ENCODE measurements around the gene TDRD12.

The TDRD12 gene

DNA sequence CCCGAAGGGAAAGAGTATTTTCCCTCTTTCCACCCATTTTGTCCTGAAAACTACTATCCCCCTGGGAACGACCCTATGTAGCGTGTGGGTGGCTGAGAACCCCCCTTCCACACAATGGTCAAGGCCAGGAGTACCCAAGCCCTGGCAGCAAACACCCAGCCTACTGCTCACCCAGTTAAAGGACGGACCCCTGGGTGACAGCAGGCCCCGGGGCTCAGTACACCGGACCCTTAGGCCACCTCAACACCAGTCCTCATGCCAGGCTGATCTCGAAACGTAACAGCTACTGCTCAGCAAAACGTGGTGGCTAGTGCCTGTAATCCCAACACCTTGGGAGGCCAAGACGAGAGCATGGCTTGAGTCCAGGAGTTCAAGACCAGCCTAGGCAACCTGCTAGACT is 46.0 kb upstream of the TDRD12 start:
- H2AK5ac ChIP-seq (ENCODE audit: low read length, severe bottlenecking): no peak overlapping the region
- H3K9ac ChIP-seq (ENCODE audit: low read length): peak overlapping the region; percentile 87
- DNase-seq: no peak
- no peaks in the 10 kb centered on the region for H3K36me3 ChIP-seq (ENCODE audit: control insufficient read depth in 1 of 2, insufficient read depth in 2 of 2, low read depth in 1 of 2, low read length in 2 of 2)
- peak overlapping the region; percentile 7 for H3K4me2 ChIP-seq (ENCODE audit: low read length, poor library complexity, severe bottlenecking)
- H2BK12ac ChIP-seq (ENCODE audit: low read length in 2 of 2): no peak overlapping the region
- H2BK120ac ChIP-seq (ENCODE audit: low read depth, low read length): no peak overlapping the region
- peaks cover 21 to 24% of the 10 kb centered on the region in 2 experiments for H3K27me3 ChIP-seq (ENCODE audit: control insufficient read depth in 1 of 2, insufficient read depth in 1 of 2, low read length in 2 of 2)
- H3K4ac ChIP-seq (ENCODE audit: low read depth in 1 of 2, low read length in 2 of 2): no peak overlapping the region
- no peak overlapping the region for H3K14ac ChIP-seq (ENCODE audit: low read length in 2 of 2)
- peak overlapping the region in 1 of 2 experiments; percentile 87 for H3K4me3 ChIP-seq (ENCODE audit: insufficient read depth in 1 of 2, low read depth in 1 of 2, low read length in 2 of 2)
- no peak overlapping the region for H2BK15ac ChIP-seq (ENCODE audit: low read depth, poor library complexity, severe bottlenecking)
- WGBS: 92% methylated on average over 10 of the region's 10 CpGs
- no peak overlapping the region for H3K27ac ChIP-seq (ENCODE audit: low read length, poor library complexity, severe bottlenecking)
- no peak overlapping the region for H2BK5ac ChIP-seq (ENCODE audit: low read depth, low read length, poor library complexity, severe bottlenecking)
- H3K79me1 ChIP-seq (replicated peaks; ENCODE audit: low read length, poor library complexity, severe bottlenecking): peaks cover 16% of the 10 kb centered on the region
- H2AFZ ChIP-seq (ENCODE audit: low read depth, low read length): no peak overlapping the region
- H3K4me1 ChIP-seq (ENCODE audit: control insufficient read depth, insufficient read depth, low read depth, low read length): peaks cover 33% of the 10 kb centered on the region
- no peak overlapping the region for H4K8ac ChIP-seq (ENCODE audit: low read length)
- no peak overlapping the region for H4K91ac ChIP-seq (ENCODE audit: low read length)
- H3K23ac ChIP-seq (ENCODE audit: low read length in 2 of 2): no peak overlapping the region
- H3K18ac ChIP-seq (ENCODE audit: low read depth in 1 of 2, low read length in 2 of 2): no peak overlapping the region
- no peaks in the 10 kb centered on the region for H3K9me3 ChIP-seq (ENCODE audit: control insufficient read depth, low read length)

DNA sequence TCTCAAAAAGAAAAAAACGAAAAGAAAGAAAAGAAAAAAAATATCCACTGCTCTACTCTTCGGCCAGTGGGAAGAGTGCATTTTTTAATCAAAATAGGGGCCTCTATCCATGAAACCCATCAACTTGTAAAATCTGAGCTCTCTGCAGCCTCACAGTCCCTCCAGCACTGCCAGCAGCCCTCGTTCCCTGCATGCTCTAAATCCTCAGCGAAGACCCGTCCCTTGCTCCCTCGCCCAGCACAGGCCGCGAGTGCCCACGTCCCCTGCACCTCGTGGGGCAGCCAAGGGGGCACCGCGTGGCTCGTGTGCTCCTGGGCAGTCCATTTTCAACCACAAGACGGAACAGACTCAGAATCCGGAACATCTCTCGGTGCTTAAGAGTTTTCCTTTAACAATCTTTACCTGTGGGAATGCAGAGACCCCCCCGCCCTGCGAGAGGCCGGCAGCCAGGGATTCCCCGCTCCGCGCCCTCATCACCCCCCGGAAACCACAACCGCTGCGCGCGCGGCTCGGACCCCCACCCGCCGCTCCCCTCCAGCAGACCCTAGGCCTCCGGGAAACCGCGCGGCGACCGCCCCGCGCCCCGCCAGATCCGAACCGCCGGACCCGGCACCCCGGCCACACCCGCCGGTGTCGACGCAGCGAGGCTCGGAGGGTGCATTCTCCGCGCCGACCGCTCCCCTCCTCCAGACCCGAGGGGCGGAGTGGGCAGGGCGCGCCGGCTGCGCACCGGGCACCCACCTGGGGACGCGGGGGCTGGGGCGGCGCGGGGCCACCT is 45.2 kb upstream of the TDRD12 start:
- H3K14ac ChIP-seq (ENCODE audit: low read length in 2 of 2): peak overlapping the region; percentile 64 to 86
- peak overlapping the region; percentile 87 for H3K9ac ChIP-seq (ENCODE audit: low read length)
- H3K27ac ChIP-seq (ENCODE audit: low read length, poor library complexity, severe bottlenecking): no peak overlapping the region
- H4K8ac ChIP-seq (ENCODE audit: low read length): peak overlapping the region; percentile 73
- H4K91ac ChIP-seq (ENCODE audit: low read length): no peak overlapping the region
- H2BK15ac ChIP-seq (ENCODE audit: low read depth, poor library complexity, severe bottlenecking): peak overlapping the region; percentile 82
- peaks cover 33% of the 10 kb centered on the region for H3K4me1 ChIP-seq (ENCODE audit: control insufficient read depth, insufficient read depth, low read depth, low read length)
- H2AFZ ChIP-seq (ENCODE audit: low read depth, low read length): peak overlapping the region; percentile 94
- H3K18ac ChIP-seq (ENCODE audit: low read depth in 1 of 2, low read length in 2 of 2): peak overlapping the region; percentile 77 to 98
- H2BK12ac ChIP-seq (ENCODE audit: low read length in 2 of 2): no peak overlapping the region
- H3K36me3 ChIP-seq (ENCODE audit: control insufficient read depth in 1 of 2, insufficient read depth in 2 of 2, low read depth in 1 of 2, low read length in 2 of 2): no peaks in the 10 kb centered on the region
- H3K4ac ChIP-seq (ENCODE audit: low read depth in 1 of 2, low read length in 2 of 2): peak overlapping the region in 1 of 2 experiments; percentile 81
- peak overlapping the region in 1 of 2 experiments; percentile 92 for H3K23ac ChIP-seq (ENCODE audit: low read length in 2 of 2)
- H3K9me3 ChIP-seq (ENCODE audit: control insufficient read depth, low read length): no peaks in the 10 kb centered on the region
- 4% methylated on average over 39 of the region's 67 CpGs for WGBS
- H3K27me3 ChIP-seq (ENCODE audit: control insufficient read depth in 1 of 2, insufficient read depth in 1 of 2, low read length in 2 of 2): peaks cover 23 to 28% of the 10 kb centered on the region in 2 experiments
- no peak overlapping the region for H2BK5ac ChIP-seq (ENCODE audit: low read depth, low read length, poor library complexity, severe bottlenecking)
- peaks cover 15% of the 10 kb centered on the region for H3K79me1 ChIP-seq (replicated peaks; ENCODE audit: low read length, poor library complexity, severe bottlenecking)
- no peak for DNase-seq
- H3K4me2 ChIP-seq (ENCODE audit: low read length, poor library complexity, severe bottlenecking): peak overlapping the region; percentile 89
- no peak overlapping the region for H2AK5ac ChIP-seq (ENCODE audit: low read length, severe bottlenecking)
- peak overlapping the region; percentile 81 for H2BK120ac ChIP-seq (ENCODE audit: low read depth, low read length)
- H3K4me3 ChIP-seq (ENCODE audit: insufficient read depth in 1 of 2, low read depth in 1 of 2, low read length in 2 of 2): peak overlapping the region; percentile 87 to 94

DNA sequence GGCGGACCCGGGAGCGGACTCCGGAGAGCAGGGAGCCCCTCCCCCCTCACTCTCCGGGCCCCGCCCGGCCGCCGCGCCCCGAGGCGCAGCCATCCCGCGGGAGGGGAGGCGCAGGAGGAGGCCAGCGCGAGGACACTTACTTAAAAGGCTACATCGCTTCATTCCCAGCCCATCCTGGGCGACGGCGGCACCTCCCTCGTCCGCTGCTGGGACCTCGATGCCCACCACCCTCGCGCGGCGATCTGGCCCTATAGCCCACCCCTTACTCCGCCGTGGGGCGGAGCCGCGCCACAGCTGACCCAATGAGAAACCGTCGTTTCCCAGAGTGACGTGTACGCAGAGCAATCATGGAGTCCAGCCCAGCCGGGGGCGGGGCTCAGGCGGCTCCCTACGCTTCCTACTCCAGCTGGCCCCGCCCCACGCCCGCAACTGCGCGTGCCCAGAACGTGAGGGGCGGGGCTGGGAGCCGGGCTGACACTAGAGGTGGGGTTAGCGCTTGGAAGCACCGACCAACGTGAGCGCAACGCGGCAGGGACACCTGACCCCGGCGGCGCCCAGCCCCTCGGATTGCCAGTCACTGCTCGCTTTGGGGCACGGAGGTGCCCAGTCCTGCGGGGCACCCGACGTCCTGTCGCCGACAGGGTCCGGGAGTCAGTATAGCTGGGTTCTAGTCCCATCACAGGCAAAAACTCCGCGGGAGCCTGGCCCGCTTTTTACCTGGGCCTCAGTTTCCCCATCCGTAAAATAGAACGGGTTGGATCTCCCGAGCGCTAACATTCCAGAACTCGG is 44.4 kb upstream of the TDRD12 start, which contains the start of gene ANKRD27:
Gene ANKRD27, minus strand, starts transcription at position 250 of the 789 bp plus-strand sequence. CDS start 16,165 bp downstream, outside the sequence.
- H2BK15ac ChIP-seq (ENCODE audit: low read depth, poor library complexity, severe bottlenecking): peak within 1 kb of the TSS; percentile 82
- peak within 1 kb of the TSS; percentile 98 for H2AFZ ChIP-seq (ENCODE audit: low read depth, low read length)
- peak within 1 kb of the TSS; percentile 64 for H4K91ac ChIP-seq (ENCODE audit: low read length)
- H3K23ac ChIP-seq (ENCODE audit: low read length in 2 of 2): peak within 1 kb of the TSS in 1 of 2 experiments; percentile 98
- H3K27ac ChIP-seq (ENCODE audit: low read length, poor library complexity, severe bottlenecking): peak within 1 kb of the TSS; percentile 31
- H2AK5ac ChIP-seq (ENCODE audit: low read length, severe bottlenecking): no peak within 1 kb of the TSS
- H3K4me3 ChIP-seq (ENCODE audit: insufficient read depth in 1 of 2, low read depth in 1 of 2, low read length in 2 of 2): peak within 1 kb of the TSS; percentile 87 to 94
- H3K36me3 ChIP-seq (ENCODE audit: control insufficient read depth in 1 of 2, insufficient read depth in 2 of 2, low read depth in 1 of 2, low read length in 2 of 2): no peaks in the 10 kb centered on the region
- H3K9me3 ChIP-seq (ENCODE audit: control insufficient read depth, low read length): no peaks in the 10 kb centered on the region
- peak within 1 kb of the TSS in 1 of 2 experiments; percentile 83 for H2BK12ac ChIP-seq (ENCODE audit: low read length in 2 of 2)
- H2BK120ac ChIP-seq (ENCODE audit: low read depth, low read length): peak within 1 kb of the TSS; percentile 81
- peak within 1 kb of the TSS in 1 of 2 experiments; percentile 81 for H3K4ac ChIP-seq (ENCODE audit: low read depth in 1 of 2, low read length in 2 of 2)
- peaks cover 10% of the 10 kb centered on the region for H3K79me1 ChIP-seq (replicated peaks; ENCODE audit: low read length, poor library complexity, severe bottlenecking)
- peak; percentile 98 for DNase-seq
- WGBS: under 1% methylated on average over 71 of the region's 75 CpGs
- H3K27me3 ChIP-seq (ENCODE audit: control insufficient read depth in 1 of 2, insufficient read depth in 1 of 2, low read length in 2 of 2): peaks cover 27 to 29% of the 10 kb centered on the region in 2 experiments
- H4K8ac ChIP-seq (ENCODE audit: low read length): peak within 1 kb of the TSS; percentile 79
- peak within 1 kb of the TSS; percentile 64 to 86 for H3K14ac ChIP-seq (ENCODE audit: low read length in 2 of 2)
- peaks cover 33% of the 10 kb centered on the region for H3K4me1 ChIP-seq (ENCODE audit: control insufficient read depth, insufficient read depth, low read depth, low read length)
- peak within 1 kb of the TSS; percentile 77 to 98 for H3K18ac ChIP-seq (ENCODE audit: low read depth in 1 of 2, low read length in 2 of 2)
- peak within 1 kb of the TSS; percentile 89 for H3K4me2 ChIP-seq (ENCODE audit: low read length, poor library complexity, severe bottlenecking)
- H2BK5ac ChIP-seq (ENCODE audit: low read depth, low read length, poor library complexity, severe bottlenecking): no peak within 1 kb of the TSS
- peak within 1 kb of the TSS; percentile 87 for H3K9ac ChIP-seq (ENCODE audit: low read length)

All from mesenchymal stem cell (in vitro differentiated cells and primary cell).